Liver (tissue), 3 donors: ENCODE measurements around the gene SRGAP3.

ENCODE experiments used
- JUND ChIP-seq, 2 donors: IDR thresholded peaks; 2 replicates each; pipeline ENCODE4 v1.6.1; 2016; ENCODE audit warnings: antibody characterized with exemption in 2 of 2
- NR2F2 ChIP-seq: IDR thresholded peaks from 2 replicates; pipeline ENCODE4 v1.6.1; 2016; ENCODE audit warnings: antibody characterized with exemption
- RAD21 ChIP-seq, 2 donors: IDR thresholded peaks; 2 replicates each; pipeline ENCODE4 v1.6.1; 2016; ENCODE audit warnings: antibody characterized with exemption in 2 of 2, mild to moderate bottlenecking in 2 of 2
- SP1 ChIP-seq: IDR thresholded peaks from 2 replicates; pipeline ENCODE4 v1.6.1; 2018; ENCODE audit warnings: antibody characterized with exemption, mild to moderate bottlenecking
- TAF1 ChIP-seq: conservative IDR thresholded peaks from 2 replicates; pipeline ENCODE4 v1.6.1; 2016; ENCODE audit warnings: antibody characterized with exemption, mild to moderate bottlenecking
- TF ChIP-seq, protein P1 (sequence below): fragments of 150-350 bp; IDR thresholded peaks from 2 replicates; pipeline ENCODE4 v1.5.1; 2017; ENCODE audit warnings: improper control_type of control experiment, low read depth, low read length; ENCODE audit not compliant: missing input control
- TF ChIP-seq, protein P2 (sequence below): IDR thresholded peaks from 2 replicates; pipeline ENCODE4 v1.6.1; 2016; ENCODE audit warnings: antibody characterized with exemption, mild to moderate bottlenecking
- TF ChIP-seq, protein P3 (sequence below): IDR thresholded peaks from 2 replicates; pipeline ENCODE4 v1.6.1; 2016; ENCODE audit warnings: antibody characterized with exemption
- TF ChIP-seq, protein P4 (sequence below): IDR thresholded peaks from 2 replicates; pipeline ENCODE4 v1.6.1; 2016; ENCODE audit warnings: antibody characterized with exemption
- donor health status: healthy.
- donor health status: healthy.

DNA sequence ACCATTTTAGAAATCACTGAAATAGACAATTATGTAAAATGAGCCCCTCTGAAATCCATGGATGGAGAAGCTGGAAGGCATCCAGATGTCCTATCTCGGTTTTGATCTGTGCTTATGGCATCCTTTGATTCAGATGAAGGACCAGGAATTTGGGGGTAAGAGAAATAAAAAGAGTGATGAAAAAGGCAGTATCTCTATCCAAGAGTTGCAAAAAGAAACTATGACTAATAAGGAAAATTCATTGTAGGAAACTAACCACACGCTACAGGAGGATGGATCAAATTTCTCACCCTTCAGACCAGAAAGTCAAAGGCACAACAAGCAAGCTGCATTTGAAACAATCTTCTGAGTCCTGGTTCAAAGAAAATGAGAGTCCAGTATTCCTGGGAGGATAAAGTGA, 34.8 kb downstream of the SRGAP3 start:
- TF ChIP-seq, protein P1, sequence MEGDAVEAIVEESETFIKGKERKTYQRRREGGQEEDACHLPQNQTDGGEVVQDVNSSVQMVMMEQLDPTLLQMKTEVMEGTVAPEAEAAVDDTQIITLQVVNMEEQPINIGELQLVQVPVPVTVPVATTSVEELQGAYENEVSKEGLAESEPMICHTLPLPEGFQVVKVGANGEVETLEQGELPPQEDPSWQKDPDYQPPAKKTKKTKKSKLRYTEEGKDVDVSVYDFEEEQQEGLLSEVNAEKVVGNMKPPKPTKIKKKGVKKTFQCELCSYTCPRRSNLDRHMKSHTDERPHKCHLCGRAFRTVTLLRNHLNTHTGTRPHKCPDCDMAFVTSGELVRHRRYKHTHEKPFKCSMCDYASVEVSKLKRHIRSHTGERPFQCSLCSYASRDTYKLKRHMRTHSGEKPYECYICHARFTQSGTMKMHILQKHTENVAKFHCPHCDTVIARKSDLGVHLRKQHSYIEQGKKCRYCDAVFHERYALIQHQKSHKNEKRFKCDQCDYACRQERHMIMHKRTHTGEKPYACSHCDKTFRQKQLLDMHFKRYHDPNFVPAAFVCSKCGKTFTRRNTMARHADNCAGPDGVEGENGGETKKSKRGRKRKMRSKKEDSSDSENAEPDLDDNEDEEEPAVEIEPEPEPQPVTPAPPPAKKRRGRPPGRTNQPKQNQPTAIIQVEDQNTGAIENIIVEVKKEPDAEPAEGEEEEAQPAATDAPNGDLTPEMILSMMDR, result no peak
- TF ChIP-seq, protein P2, sequence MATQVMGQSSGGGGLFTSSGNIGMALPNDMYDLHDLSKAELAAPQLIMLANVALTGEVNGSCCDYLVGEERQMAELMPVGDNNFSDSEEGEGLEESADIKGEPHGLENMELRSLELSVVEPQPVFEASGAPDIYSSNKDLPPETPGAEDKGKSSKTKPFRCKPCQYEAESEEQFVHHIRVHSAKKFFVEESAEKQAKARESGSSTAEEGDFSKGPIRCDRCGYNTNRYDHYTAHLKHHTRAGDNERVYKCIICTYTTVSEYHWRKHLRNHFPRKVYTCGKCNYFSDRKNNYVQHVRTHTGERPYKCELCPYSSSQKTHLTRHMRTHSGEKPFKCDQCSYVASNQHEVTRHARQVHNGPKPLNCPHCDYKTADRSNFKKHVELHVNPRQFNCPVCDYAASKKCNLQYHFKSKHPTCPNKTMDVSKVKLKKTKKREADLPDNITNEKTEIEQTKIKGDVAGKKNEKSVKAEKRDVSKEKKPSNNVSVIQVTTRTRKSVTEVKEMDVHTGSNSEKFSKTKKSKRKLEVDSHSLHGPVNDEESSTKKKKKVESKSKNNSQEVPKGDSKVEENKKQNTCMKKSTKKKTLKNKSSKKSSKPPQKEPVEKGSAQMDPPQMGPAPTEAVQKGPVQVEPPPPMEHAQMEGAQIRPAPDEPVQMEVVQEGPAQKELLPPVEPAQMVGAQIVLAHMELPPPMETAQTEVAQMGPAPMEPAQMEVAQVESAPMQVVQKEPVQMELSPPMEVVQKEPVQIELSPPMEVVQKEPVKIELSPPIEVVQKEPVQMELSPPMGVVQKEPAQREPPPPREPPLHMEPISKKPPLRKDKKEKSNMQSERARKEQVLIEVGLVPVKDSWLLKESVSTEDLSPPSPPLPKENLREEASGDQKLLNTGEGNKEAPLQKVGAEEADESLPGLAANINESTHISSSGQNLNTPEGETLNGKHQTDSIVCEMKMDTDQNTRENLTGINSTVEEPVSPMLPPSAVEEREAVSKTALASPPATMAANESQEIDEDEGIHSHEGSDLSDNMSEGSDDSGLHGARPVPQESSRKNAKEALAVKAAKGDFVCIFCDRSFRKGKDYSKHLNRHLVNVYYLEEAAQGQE, result no peak
- TF ChIP-seq, protein P3, sequence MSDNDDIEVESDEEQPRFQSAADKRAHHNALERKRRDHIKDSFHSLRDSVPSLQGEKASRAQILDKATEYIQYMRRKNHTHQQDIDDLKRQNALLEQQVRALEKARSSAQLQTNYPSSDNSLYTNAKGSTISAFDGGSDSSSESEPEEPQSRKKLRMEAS, result no peak
- TF ChIP-seq NR2F2, result no peak
- TF ChIP-seq TAF1, result no peak
- TF ChIP-seq, protein P4, sequence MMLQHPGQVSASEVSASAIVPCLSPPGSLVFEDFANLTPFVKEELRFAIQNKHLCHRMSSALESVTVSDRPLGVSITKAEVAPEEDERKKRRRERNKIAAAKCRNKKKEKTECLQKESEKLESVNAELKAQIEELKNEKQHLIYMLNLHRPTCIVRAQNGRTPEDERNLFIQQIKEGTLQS, result no peak
- no peak for TF ChIP-seq SP1
- TF ChIP-seq RAD21 (IDR thresholded peaks at IDR 0.05), result no peak
- no peak for TF ChIP-seq JUND (IDR thresholded peaks at IDR 0.05)
